MCF 10A (cell line): ENCODE measurements around the gene BRSK2. TPM values are rescaled to one million over a fixed set of nuclear protein-coding genes. Genes with fewer than 3 reads are reported as not detected.

ENCODE experiments used
- BruUV-seq: library from RNA; stranded (reverse); fragments of 400-500 nt; replicated peaks from 2 replicates; lab custom pipeline; 2021; lab: Mats Ljungman, UMichigan
- CTCF ChIA-PET: fragments of 300-600 bp; sonication (Branson Sonifier 250); formaldehyde crosslinking; extraction: SDS; loops from one replicate; lab custom pipeline; 2021; ENCODE audit warnings: antibody characterized with exemption, inconsistent platforms; lab: Yijun Ruan, JAX
- POLR2A ChIA-PET: fragments of 300-600, 350-650 bp; sonication (Branson Sonifier 250); formaldehyde crosslinking; extraction: SDS; loops from one replicate; lab custom pipeline; 2020; ENCODE audit warnings: antibody characterized with exemption, inconsistent platforms; lab: Yijun Ruan, JAX
- DNase-seq: peaks from one replicate; pipeline ENCODE4 v3.0.0-alpha.2; 2018; ENCODE audit not compliant: unreplicated experiment
- H3K27ac Mint-ChIP-seq: one replicate; pipeline ENCODE4 v1.8.0; 2022; ENCODE audit warnings: mild to moderate bottlenecking, low read depth, mixed read lengths; ENCODE audit not compliant: unreplicated experiment
- H3K27me3 Mint-ChIP-seq: one replicate; pipeline ENCODE4 v1.8.0; 2022; ENCODE audit warnings: mixed read lengths; ENCODE audit not compliant: insufficient read depth, unreplicated experiment
- H3K36me3 Mint-ChIP-seq: one replicate; pipeline ENCODE4 v1.8.0; 2022; ENCODE audit warnings: mild to moderate bottlenecking, moderate library complexity, mixed read lengths; ENCODE audit not compliant: insufficient read depth, unreplicated experiment
- H3K4me1 Mint-ChIP-seq: one replicate; pipeline ENCODE4 v1.8.0; 2022; ENCODE audit warnings: mixed read lengths; ENCODE audit not compliant: insufficient read depth, unreplicated experiment
- H3K4me3 Mint-ChIP-seq: one replicate; pipeline ENCODE4 v1.8.0; 2022; ENCODE audit warnings: mild to moderate bottlenecking, moderate library complexity, mixed read lengths; ENCODE audit not compliant: unreplicated experiment
- H3K9me3 Mint-ChIP-seq: one replicate; pipeline ENCODE4 v1.8.0; 2022; ENCODE audit warnings: mixed read lengths; ENCODE audit not compliant: unreplicated experiment
- CTCF ChIP-seq: fragments of 200-600 bp; IDR thresholded peaks from one replicate; pipeline ENCODE4 v1.8.0; 2022; ENCODE audit warnings: antibody characterized with exemption, mild to moderate bottlenecking; ENCODE audit not compliant: unreplicated experiment
- intact Hi-C: fragments of 100-400 bp; cut with micrococcal nuclease; formaldehyde crosslinking; loops from 2 replicates; pipeline ENCODE4 v1.14.1; 2022
- total RNA-seq: library from RNA; stranded (reverse); gene quantifications from 2 replicates; pipeline ENCODE4 v1.2.3, GENCODE V29; 2022

Gene BRSK2
- total RNA-seq, 1 experiment from 2014 or later, result 0.44 TPM

GRCh38 chr11:1392111-1392510 lies 2.4 kb downstream of the BRSK2 start:
- Mint-ChIP-seq H3K9me3 (no peaks in the 10 kb centered on the region), H3K27me3 (no peaks in the 10 kb centered on the region), H3K27ac (no peak overlapping the region), H3K4me3 (no peak overlapping the region), H3K4me1 (no peaks in the 10 kb centered on the region), H3K36me3 (peaks cover 6% of the 10 kb centered on the region)
- POLR2A ChIA-PET, result interaction anchor here (1.4 kb wide), 1 partner anchor 9 kb away, joined by 5 read pairs; no protein-coding TSS in a partner anchor
- intact Hi-C loops, result no loop called here
- no peak for TF ChIP-seq CTCF
- CTCF ChIA-PET, result interaction anchor here (1.1 kb wide), 1 partner anchor 123 kb away, joined by 5 read pairs; no protein-coding TSS in a partner anchor
- no peak for DNase-seq
- no TSS peak for BruUV-seq

- POLR2A ChIA-PET, result interaction anchor here (1.4 kb wide), 1 partner anchor 9 kb away, joined by 5 read pairs; no protein-coding TSS in a partner anchor
- CTCF ChIA-PET, result interaction anchor here (1.1 kb wide), 1 partner anchor 122 kb away, joined by 5 read pairs; no protein-coding TSS in a partner anchor
- Mint-ChIP-seq H3K4me1 (no peaks in the 10 kb centered on the region), H3K27ac (no peak overlapping the region), H3K27me3 (no peaks in the 10 kb centered on the region), H3K4me3 (no peak overlapping the region), H3K9me3 (no peaks in the 10 kb centered on the region), H3K36me3 (peaks cover 3% of the 10 kb centered on the region)
- no peak for DNase-seq
- intact Hi-C loops, result no loop called here
- TF ChIP-seq CTCF, result no peak
- no TSS peak for BruUV-seq
These were observed 2.8 kb downstream of the BRSK2 start for GRCh38 chr11:1392561-1392960.

GRCh38 chr11:1393038-1393710 lies 3.4 kb downstream of the BRSK2 start:
- Mint-ChIP-seq H3K9me3 (no peaks in the 10 kb centered on the region), H3K4me3 (no peak overlapping the region), H3K36me3 (no peaks in the 10 kb centered on the region), H3K4me1 (no peaks in the 10 kb centered on the region), H3K27ac (no peak overlapping the region), H3K27me3 (no peaks in the 10 kb centered on the region)
- CTCF ChIA-PET, result interaction anchor here (1.1 kb wide), 1 partner anchor 122 kb away, joined by 5 read pairs; no protein-coding TSS in a partner anchor
- TF ChIP-seq CTCF, result no peak
- intact Hi-C loops, result no loop called here
- no peak for DNase-seq
- POLR2A ChIA-PET, result interaction anchor here (1.4 kb wide), 1 partner anchor 8 kb away, joined by 5 read pairs; no protein-coding TSS in a partner anchor
- no TSS peak for BruUV-seq

- no peak for TF ChIP-seq CTCF
- H3K4me3 Mint-ChIP-seq, result no peak overlapping the region
- H3K36me3 Mint-ChIP-seq, result no peaks in the 10 kb centered on the region
- no TSS peak for BruUV-seq
- H3K4me1 Mint-ChIP-seq, result no peaks in the 10 kb centered on the region
- H3K9me3 Mint-ChIP-seq, result no peaks in the 10 kb centered on the region
- POLR2A ChIA-PET, result no interaction called here
- intact Hi-C loops, result no loop called here
- no peak for DNase-seq
- CTCF ChIA-PET, result no interaction called here
- H3K27me3 Mint-ChIP-seq, result no peaks in the 10 kb centered on the region
- no peak overlapping the region for H3K27ac Mint-ChIP-seq
These were observed 5.4 kb downstream of the BRSK2 start for GRCh38 chr11:1394936-1395772.
